A549 (cell line): ENCODE measurements around the gene DOK1. TPM values are rescaled to one million over a fixed set of nuclear protein-coding genes. Genes with fewer than 3 reads are reported as not detected.

Experiments
- ATAC-seq, 2 experiments: fragments of 200-7000 bp in 1 of 2; fragments of >200 bp in 1 of 2; cut with Nextera tagmentation in 1 of 2; cut with Tn5 transposase in 1 of 2; 3 replicates each; pipeline versions ENCODE4 v1.8.0 to v1.9.1; 2018 to 2020; ENCODE audit warnings: mild to moderate bottlenecking in 1 of 2, moderate library complexity in 1 of 2
- CTCF ChIA-PET: fragments of 300-600 bp; sonication (Branson Sonifier 250); formaldehyde crosslinking; extraction: SDS; loops from one replicate; lab custom pipeline; 2021; ENCODE audit warnings: antibody characterized with exemption, inconsistent platforms; lab: Yijun Ruan, JAX
- POLR2A ChIA-PET: fragments of 350-600 bp; formaldehyde crosslinking; extraction: SDS; loops from one replicate; lab custom pipeline; 2021; ENCODE audit warnings: antibody characterized with exemption, inconsistent platforms; lab: Yijun Ruan, JAX
- DNase-seq, 2 experiments: peaks; one replicate each; pipeline versions ENCODE4 v3.0.0 to v3.0.0-alpha.2; 2011 to 2016; ENCODE audit warnings: low read depth in 1 of 2, low spot score in 1 of 2
- FAIRE-seq: peaks from 2 replicates; lab custom pipeline; 2011; peaks lifted over from hg19 to GRCh38; lab: Jason Lieb, UNC
- H3K27ac ChIP-seq, 2 experiments: fragments of >200 bp; sonication (Bioruptor Twin); formaldehyde crosslinking; 3 replicates each; pipeline ENCODE4 v1.5.1; 2016 to 2017
- H3K4me1 ChIP-seq: fragments of >200 bp; sonication (Bioruptor Twin); formaldehyde crosslinking; 3 replicates; pipeline ENCODE4 v1.6.1; 2016
- H3K4me2 ChIP-seq: fragments of >200 bp; sonication (Bioruptor Twin); formaldehyde crosslinking; 3 replicates; pipeline ENCODE4 v1.6.1; 2016
- H3K4me3 ChIP-seq: fragments of >200 bp; sonication (Bioruptor Twin); formaldehyde crosslinking; 3 replicates; pipeline ENCODE4 v1.5.1; 2016
- H3K9me3 ChIP-seq: fragments of >200 bp; sonication (Bioruptor Twin); formaldehyde crosslinking; 3 replicates; pipeline ENCODE4 v1.6.1; 2016
- EHMT2 ChIP-seq: fragments of 200-600 bp; sonication (generic); IDR thresholded peaks from 2 replicates; pipeline ENCODE4 v1.6.1; 2016; ENCODE audit warnings: antibody characterized with exemption, low read depth, mild to moderate bottlenecking, moderate library complexity
- FOSL2 ChIP-seq, 2 experiments: fragments of 450-650 bp in 1 of 2; fragments of >200 bp in 1 of 2; sonication (Bioruptor Twin) in 1 of 2; formaldehyde crosslinking; IDR thresholded peaks; 2 replicates each; pipeline versions ENCODE4 v1.5.0 to v1.6.1; 2016 to 2020; ENCODE audit warnings: mild to moderate bottlenecking in 1 of 2, moderate library complexity in 1 of 2
- FOXS1 ChIP-seq: fragments of 250-450 bp; sonication (Bioruptor Pico); IDR thresholded peaks from 2 replicates; pipeline ENCODE4 v1.5.0; 2020; ENCODE audit warnings: mild to moderate bottlenecking, moderate library complexity
- HOXB5 ChIP-seq: fragments of 250-450 bp; sonication (Bioruptor Pico); IDR thresholded peaks from 2 replicates; pipeline ENCODE4 v1.5.0; 2020; ENCODE audit warnings: mild to moderate bottlenecking, moderate library complexity
- MAZ ChIP-seq: fragments of 150-350 bp; IDR thresholded peaks from 2 replicates; pipeline ENCODE4 v1.6.1; 2014; ENCODE audit warnings: antibody characterized with exemption, low read depth, low read length, borderline replicate concordance
- NR3C1 ChIP-seq: fragments of >200 bp; sonication (Bioruptor Twin); formaldehyde crosslinking; IDR thresholded peaks from 3 replicates; pipeline ENCODE4 v1.6.1; 2017
- POLR2A ChIP-seq: IDR thresholded peaks from 2 replicates; pipeline ENCODE4 v1.6.1; 2012; ENCODE audit warnings: mild to moderate bottlenecking, low read length
- RNF2 ChIP-seq: fragments of 200-600 bp; sonication (generic); IDR thresholded peaks from 2 replicates; pipeline ENCODE4 v1.6.1; 2016; ENCODE audit warnings: low read depth, mild to moderate bottlenecking, antibody characterized with exemption, moderate library complexity, borderline replicate concordance
- SMC3 ChIP-seq: fragments of >200 bp; sonication (Bioruptor Twin); formaldehyde crosslinking; IDR thresholded peaks from 3 replicates; pipeline ENCODE4 v1.6.1; 2018; ENCODE audit warnings: inconsistent platforms
- SREBF2 ChIP-seq: fragments of 450-650 bp; IDR thresholded peaks from 2 replicates; pipeline ENCODE4 v1.6.1; 2014; ENCODE audit warnings: mild to moderate bottlenecking, moderate library complexity
- ZFP36 ChIP-seq: fragments of 450-650 bp; IDR thresholded peaks from 2 replicates; pipeline ENCODE4 v1.6.1; 2014; ENCODE audit warnings: borderline replicate concordance; ENCODE audit not compliant: partially characterized antibody
- WGBS: methylation state at CpG from one replicate; pipeline ENCODE4 v1.1.6; 2017; ENCODE audit errors: missing lambda C conversion rate; 5-methylcytosine and 5-hydroxymethylcytosine counted together
- polyA plus RNA-seq, 4 experiments: library from polyadenylated mRNA; depleted of rRNA in 3 of 4; stranded (reverse); fragments of >200 nt; fragmentation: RNase III in 1 of 4; extraction: RNeasy Plus Mini Kit Qiagen cat#74134 plus additional on column Dnase treatment in 1 of 4; gene quantifications; 2 replicates in 3 of 4; 3 replicates in 1 of 4; pipeline ENCODE4 v1.2.3, GENCODE V29; 2011 to 2017
- TF ChIP-seq, protein P1 (sequence below): fragments of 250-450 bp; sonication (Bioruptor Pico); IDR thresholded peaks from 2 replicates; pipeline ENCODE4 v1.5.0; 2020; ENCODE audit warnings: low read depth, mild to moderate bottlenecking, moderate library complexity
- TF ChIP-seq, protein P2 (sequence below): fragments of >200 bp; sonication (Bioruptor Twin); formaldehyde crosslinking; IDR thresholded peaks from 3 replicates; pipeline ENCODE4 v1.6.1; 2016

The DOK1 gene
- polyA plus RNA-seq, 2 of the 4 experiments (the other 2 are of a cell fraction): 4.0 to 5.0 TPM

GRCh38 chr2:74551942-74552913 is 2.3 kb upstream of the DOK1 start:
- WGBS: 90% methylated on average over 21 of the region's 21 CpGs
- Histone ChIP-seq H3K4me3 (no peak overlapping the region), H3K9me3 (no peaks in the 10 kb centered on the region), H3K4me2 (no peak overlapping the region), H3K4me1 (peaks cover 19% of the 10 kb centered on the region), H3K27ac (no peak overlapping the region)
- ChIA-PET CTCF (interaction anchor here (0.5 to 8.6 kb wide), 6 partner anchors 13 to 373 kb away, joined by 3 to 63 read pairs (median 4); no protein-coding TSS in a partner anchor), POLR2A (no interaction called here)
- DNase-seq (no peak), FAIRE-seq (no peak), ATAC-seq (no peak)
- TF ChIP-seq FOXS1 (CRISPR knock-in tag) (no peak), EHMT2 (no peak), SMC3 (no peak), RNF2 (no peak), ZFP36 (no peak), SREBF2 (no peak), HOXB5 (CRISPR knock-in tag) (no peak), FOSL2 (IDR thresholded peaks at IDR 0.05) (no peak), FOSL2 (CRISPR knock-in tag; IDR thresholded peaks at IDR 0.05) (no peak), NR3C1 (no peak)
- TF ChIP-seq, protein P1, sequence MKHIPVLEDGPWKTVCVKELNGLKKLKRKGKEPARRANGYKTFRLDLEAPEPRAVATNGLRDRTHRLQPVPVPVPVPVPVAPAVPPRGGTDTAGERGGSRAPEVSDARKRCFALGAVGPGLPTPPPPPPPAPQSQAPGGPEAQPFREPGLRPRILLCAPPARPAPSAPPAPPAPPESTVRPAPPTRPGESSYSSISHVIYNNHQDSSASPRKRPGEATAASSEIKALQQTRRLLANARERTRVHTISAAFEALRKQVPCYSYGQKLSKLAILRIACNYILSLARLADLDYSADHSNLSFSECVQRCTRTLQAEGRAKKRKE (CRISPR knock-in tag): no peak
- TF ChIP-seq, protein P2, sequence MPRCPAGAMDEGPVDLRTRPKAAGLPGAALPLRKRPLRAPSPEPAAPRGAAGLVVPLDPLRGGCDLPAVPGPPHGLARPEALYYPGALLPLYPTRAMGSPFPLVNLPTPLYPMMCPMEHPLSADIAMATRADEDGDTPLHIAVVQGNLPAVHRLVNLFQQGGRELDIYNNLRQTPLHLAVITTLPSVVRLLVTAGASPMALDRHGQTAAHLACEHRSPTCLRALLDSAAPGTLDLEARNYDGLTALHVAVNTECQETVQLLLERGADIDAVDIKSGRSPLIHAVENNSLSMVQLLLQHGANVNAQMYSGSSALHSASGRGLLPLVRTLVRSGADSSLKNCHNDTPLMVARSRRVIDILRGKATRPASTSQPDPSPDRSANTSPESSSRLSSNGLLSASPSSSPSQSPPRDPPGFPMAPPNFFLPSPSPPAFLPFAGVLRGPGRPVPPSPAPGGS: no peak

- CTCF ChIA-PET: interaction anchor here (1.1 to 8.6 kb wide), 4 partner anchors 9 to 34 kb away, joined by 3 to 63 read pairs (median 4); no protein-coding TSS in a partner anchor
These were observed 1.4 kb upstream of the DOK1 start for GRCh38 chr2:74552914-74553811.

GRCh38 chr2:74554820-74555531 is 456 bp downstream of the DOK1 start:
- Histone ChIP-seq H3K9me3 (no peaks in the 10 kb centered on the region), H3K4me1 (peaks cover 7% of the 10 kb centered on the region; the same call in 2 of the 3 replicates), H3K4me3 (peak overlapping the region; percentile 56), H3K4me2 (peak overlapping the region; percentile 76)
- DNase-seq (no peak), FAIRE-seq (no peak), ATAC-seq (0 out of 6 replicates have a peak, but pooled peaks of 1 of the 2 experiments have one; percentile 1)
- TF ChIP-seq EHMT2 (no peak), POLR2A (0 out of 2 replicates have a peak, but pooled peaks have one; percentile 10)
- TF ChIP-seq, all 56 proteins: peak for 1
- peak overlapping the region; percentile 63 to 96; a peak in 5 of 6 replicates for H3K27ac ChIP-seq
- POLR2A ChIA-PET: interaction anchor here (0.6 kb wide), 1 partner anchor 61 kb away, joined by 3 read pairs; no protein-coding TSS in a partner anchor
- WGBS: 89% methylated on average over 57 of the region's 58 CpGs
- CTCF ChIA-PET: interaction anchor here (1.1 to 8.6 kb wide), 3 partner anchors 13 to 32 kb away, joined by 4 to 63 read pairs (median 19); no protein-coding TSS in a partner anchor

More at GRCh38 chr2:74552914-74553811, 1.4 kb upstream of the DOK1 start:
- Histone ChIP-seq H3K9me3 (no peaks in the 10 kb centered on the region), H3K4me3 (peak overlapping the region; percentile 56; the same call in 1 of the 3 replicates), H3K27ac (peak overlapping the region in 1 of 2 experiments; percentile 96; a peak in 4 of 6 replicates), H3K4me1 (peaks cover 17% of the 10 kb centered on the region), H3K4me2 (peak overlapping the region; percentile 76)
- FAIRE-seq: no peak
- DNase-seq: no peak
- no peak; a peak in 1 of 6 replicates for ATAC-seq
- TF ChIP-seq MAZ: no peak
- 87% methylated on average over 23 of the region's 27 CpGs for WGBS
- POLR2A ChIA-PET: no interaction called here
